B cell (primary cell): ENCODE data around the gene ZNRF4.

Experiments used
- CTCF ChIP-seq: fragments of 200-600 bp; IDR thresholded peaks from one replicate; pipeline ENCODE4 v1.8.0; 2022; ENCODE audit warnings: antibody characterized with exemption, mild to moderate bottlenecking
- EZH2 ChIP-seq: IDR thresholded peaks from 2 replicates; pipeline ENCODE4 v1.6.1; 2012; ENCODE audit warnings: borderline replicate concordance, low read depth, mild to moderate bottlenecking, moderate library complexity, low read length; ENCODE audit not compliant: insufficient read depth, poor library complexity, severe bottlenecking

GRCh38 chr19:5424192-5424973, 30.8 kb upstream of the ZNRF4 start:
- TF ChIP-seq EZH2 (no peak), CTCF (no peak)
